HAP-1 (cell line): Measurements from ENCODE around the gene ELMO1.

Experiments
- DNase-seq, 2 experiments: peaks; one replicate each; pipeline ENCODE4 v3.0.0-alpha.2; 2016 to 2020; ENCODE audit warnings: low spot score in 2 of 2
- H3K27me3 ChIP-seq: fragments of 250-450 bp; sonication (Bioruptor Pico); 2 replicates; pipeline ENCODE4 v1.5.1; 2020; ENCODE audit warnings: low read depth, mild to moderate bottlenecking, moderate library complexity
- H3K36me3 ChIP-seq: fragments of 250-450 bp; sonication (Bioruptor Pico); replicated peaks from 2 replicates; pipeline ENCODE4 v1.5.1; 2020; ENCODE audit warnings: mild to moderate bottlenecking
- H3K4me1 ChIP-seq: fragments of 250-450 bp; sonication (Bioruptor Pico); 2 replicates; pipeline ENCODE4 v1.5.1; 2020; ENCODE audit warnings: mild to moderate bottlenecking
- H3K4me3 ChIP-seq: fragments of 250-450 bp; sonication (Bioruptor Pico); 2 replicates; pipeline ENCODE4 v1.5.1; 2020; ENCODE audit warnings: mild to moderate bottlenecking, moderate library complexity
- H3K9me3 ChIP-seq: fragments of 250-450 bp; sonication (Bioruptor Pico); 2 replicates; pipeline ENCODE4 v1.5.1; 2020; ENCODE audit warnings: mild to moderate bottlenecking, moderate library complexity
- in situ Hi-C: fragments of 300-500 bp; cut with MboI; formaldehyde crosslinking; loops from 3 replicates; pipeline ENCODE4 v1.14.3; 2020; ENCODE audit warnings: low sequenced_read_pairs, inconsistent platforms, mixed read lengths

The ELMO1 gene

GRCh38 chr7:36852931-36853330, 595.7 kb downstream of the ELMO1 start:
- in situ Hi-C loops, result no loop called here
- no peak for DNase-seq
- Histone ChIP-seq H3K9me3 (peaks cover 3% of the 10 kb centered on the region; the same call in 1 of the 2 replicates), H3K4me1 (no peaks in the 10 kb centered on the region), H3K4me3 (no peak overlapping the region), H3K27me3 (no peaks in the 10 kb centered on the region), H3K36me3 (no peaks in the 10 kb centered on the region)

GRCh38 chr7:36852017-36852416, 596.6 kb downstream of the ELMO1 start:
- DNase-seq, result no peak
- Histone ChIP-seq H3K27me3 (no peaks in the 10 kb centered on the region), H3K4me1 (no peaks in the 10 kb centered on the region), H3K9me3 (peaks cover 3% of the 10 kb centered on the region; the same call in 1 of the 2 replicates), H3K36me3 (no peaks in the 10 kb centered on the region), H3K4me3 (no peak overlapping the region)
- in situ Hi-C loops, result no loop called here

- DNase-seq, result no peak
- no peaks in the 10 kb centered on the region for H3K36me3 ChIP-seq
- no peaks in the 10 kb centered on the region for H3K4me1 ChIP-seq
- H3K27me3 ChIP-seq, result no peaks in the 10 kb centered on the region
- H3K9me3 ChIP-seq, result peaks cover 3% of the 10 kb centered on the region; the same call in 1 of the 2 replicates
- in situ Hi-C loops, result no loop called here
- no peak overlapping the region for H3K4me3 ChIP-seq
Observed at GRCh38 chr7:36851382-36851781, 597.3 kb downstream of the ELMO1 start.

- H3K27me3 ChIP-seq, result no peaks in the 10 kb centered on the region
- no peak for DNase-seq
- in situ Hi-C loops, result no loop called here
- no peaks in the 10 kb centered on the region for H3K36me3 ChIP-seq
- H3K9me3 ChIP-seq, result peaks cover 3% of the 10 kb centered on the region; the same call in 1 of the 2 replicates
- no peak overlapping the region for H3K4me3 ChIP-seq
- no peaks in the 10 kb centered on the region for H3K4me1 ChIP-seq
Observed at GRCh38 chr7:36847946-36848345, 600.7 kb downstream of the ELMO1 start.

GRCh38 chr7:36844374-36844773, 604.3 kb downstream of the ELMO1 start:
- no peaks in the 10 kb centered on the region for H3K36me3 ChIP-seq
- no peak for DNase-seq
- H3K27me3 ChIP-seq, result no peaks in the 10 kb centered on the region
- in situ Hi-C loops, result no loop called here
- 0 out of 2 replicates have a peak, but pooled peaks cover 3% of the 10 kb centered on the region for H3K9me3 ChIP-seq
- no peak overlapping the region for H3K4me3 ChIP-seq
- no peaks in the 10 kb centered on the region for H3K4me1 ChIP-seq

- no peaks in the 10 kb centered on the region for H3K36me3 ChIP-seq
- no peaks in the 10 kb centered on the region for H3K9me3 ChIP-seq
- H3K27me3 ChIP-seq, result no peaks in the 10 kb centered on the region
- H3K4me3 ChIP-seq, result no peak overlapping the region
- DNase-seq, result no peak
- in situ Hi-C loops, result no loop called here
- H3K4me1 ChIP-seq, result no peaks in the 10 kb centered on the region
Observed at GRCh38 chr7:36840904-36841303, 607.8 kb downstream of the ELMO1 start.

- no peak for DNase-seq
- Histone ChIP-seq H3K4me3 (no peak overlapping the region), H3K27me3 (no peaks in the 10 kb centered on the region), H3K4me1 (no peaks in the 10 kb centered on the region), H3K9me3 (no peaks in the 10 kb centered on the region), H3K36me3 (no peaks in the 10 kb centered on the region)
- in situ Hi-C loops, result no loop called here
Observed at GRCh38 chr7:36838616-36839225, 609.9 kb downstream of the ELMO1 start.

- H3K4me3 ChIP-seq, result no peak overlapping the region
- H3K9me3 ChIP-seq, result no peaks in the 10 kb centered on the region
- in situ Hi-C loops, result no loop called here
- no peak for DNase-seq
- H3K4me1 ChIP-seq, result no peaks in the 10 kb centered on the region
- H3K36me3 ChIP-seq, result no peaks in the 10 kb centered on the region
- no peaks in the 10 kb centered on the region for H3K27me3 ChIP-seq
Observed at GRCh38 chr7:36831049-36831448, 617.6 kb downstream of the ELMO1 start.

GRCh38 chr7:36827726-36828703, 620.6 kb downstream of the ELMO1 start:
- no peak for DNase-seq
- no peaks in the 10 kb centered on the region for H3K27me3 ChIP-seq
- H3K4me1 ChIP-seq, result no peaks in the 10 kb centered on the region
- H3K4me3 ChIP-seq, result no peak overlapping the region
- H3K36me3 ChIP-seq, result no peaks in the 10 kb centered on the region
- no peaks in the 10 kb centered on the region for H3K9me3 ChIP-seq
- in situ Hi-C loops, result no loop called here

GRCh38 chr7:36825501-36825900, 623.2 kb downstream of the ELMO1 start:
- H3K9me3 ChIP-seq, result no peaks in the 10 kb centered on the region
- DNase-seq, result no peak
- H3K4me3 ChIP-seq, result no peak overlapping the region
- H3K27me3 ChIP-seq, result no peaks in the 10 kb centered on the region
- no peaks in the 10 kb centered on the region for H3K36me3 ChIP-seq
- H3K4me1 ChIP-seq, result no peaks in the 10 kb centered on the region
- in situ Hi-C loops, result no loop called here

GRCh38 chr7:36823353-36823752, 625.3 kb downstream of the ELMO1 start:
- H3K4me3 ChIP-seq, result no peak overlapping the region
- DNase-seq, result no peak
- no peaks in the 10 kb centered on the region for H3K36me3 ChIP-seq
- no peaks in the 10 kb centered on the region for H3K9me3 ChIP-seq
- H3K27me3 ChIP-seq, result no peaks in the 10 kb centered on the region
- in situ Hi-C loops, result no loop called here
- H3K4me1 ChIP-seq, result no peaks in the 10 kb centered on the region

GRCh38 chr7:36821617-36822016, 627.0 kb downstream of the ELMO1 start:
- in situ Hi-C loops, result no loop called here
- H3K9me3 ChIP-seq, result no peaks in the 10 kb centered on the region
- H3K4me3 ChIP-seq, result no peak overlapping the region
- DNase-seq, result no peak
- no peaks in the 10 kb centered on the region for H3K27me3 ChIP-seq
- H3K4me1 ChIP-seq, result no peaks in the 10 kb centered on the region
- H3K36me3 ChIP-seq, result no peaks in the 10 kb centered on the region

- in situ Hi-C loops, result no loop called here
- H3K27me3 ChIP-seq, result no peaks in the 10 kb centered on the region
Observed at GRCh38 chr7:36820527-36821170, 628.0 kb downstream of the ELMO1 start.

GRCh38 chr7:36819639-36820038, 629.0 kb downstream of the ELMO1 start:
- Histone ChIP-seq H3K27me3 (no peaks in the 10 kb centered on the region), H3K4me3 (no peak overlapping the region), H3K9me3 (no peaks in the 10 kb centered on the region), H3K4me1 (no peaks in the 10 kb centered on the region), H3K36me3 (no peaks in the 10 kb centered on the region)
- DNase-seq, result no peak
- in situ Hi-C loops, result no loop called here

More at GRCh38 chr7:36820527-36821170, 628.0 kb downstream of the ELMO1 start:
- H3K4me3 ChIP-seq, result no peak overlapping the region
- no peaks in the 10 kb centered on the region for H3K4me1 ChIP-seq
- DNase-seq, result no peak
- H3K9me3 ChIP-seq, result no peaks in the 10 kb centered on the region
- no peaks in the 10 kb centered on the region for H3K36me3 ChIP-seq
